ENCODE data around the gene ALPP. TPM values are rescaled to one million over a fixed set of nuclear protein-coding genes. Genes with fewer than 3 reads are reported as not detected.
"Not testable (repeated sequence)": the region's sequence is repeated elsewhere in the genome, so short reads cannot be mapped to it uniquely, and the experiment has no call there.

ALPP gene
- total and polyA plus RNA-seq, 2 donors (not counting 1 experiment from before 2014, with no cell fraction given), result not detected

DNA sequence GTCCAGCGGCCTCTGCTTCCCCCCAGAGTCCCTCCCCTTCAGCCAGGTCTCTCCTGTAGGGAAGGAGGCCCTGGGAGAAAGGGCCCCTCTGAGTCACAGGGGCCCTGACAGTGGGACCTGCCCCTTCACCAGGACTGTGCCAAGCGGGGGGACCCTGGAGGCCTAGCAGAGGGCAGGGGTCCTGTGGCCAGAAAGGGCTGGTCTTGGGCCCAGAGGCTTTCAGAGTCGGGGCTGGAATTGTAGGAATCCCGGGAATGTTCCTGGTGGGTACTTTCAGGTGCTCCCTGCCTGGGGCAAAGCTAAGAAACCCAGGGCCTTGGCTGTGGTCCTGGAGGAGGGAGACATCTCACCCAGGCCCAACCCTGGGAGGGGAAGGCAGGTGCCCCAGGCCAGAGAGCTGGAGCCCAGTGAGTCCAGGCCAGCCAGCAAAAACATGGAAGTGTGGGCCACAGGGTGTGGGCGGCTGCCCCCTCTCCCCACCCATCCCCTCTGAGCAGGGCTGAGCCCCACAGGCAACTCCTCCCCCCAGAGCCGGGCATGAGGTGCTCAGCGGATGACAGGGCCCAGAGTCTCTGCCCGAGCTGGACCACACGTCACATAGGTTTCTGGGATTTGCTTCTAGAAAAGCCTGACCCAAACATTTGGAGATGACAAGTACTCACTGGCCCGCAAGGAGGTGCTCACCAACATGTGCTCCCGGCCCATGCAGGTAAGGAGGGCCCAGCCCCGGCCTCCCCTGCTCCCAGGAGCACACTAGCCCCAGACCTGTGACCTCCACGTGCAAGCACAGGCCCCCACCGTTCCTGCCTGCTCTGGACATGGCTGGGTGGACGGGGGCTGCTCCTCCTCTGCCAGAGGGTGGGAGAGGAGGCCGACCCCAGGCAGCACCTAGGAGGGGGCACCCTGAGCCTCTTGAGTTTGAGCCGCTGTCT lies 48.2 kb upstream of the ALPP start:
- Histone ChIP-seq H3K9ac (ENCODE audit: low read length) (no peak overlapping the region), H3K9me3 (ENCODE audit: control extremely low read depth in 1 of 3, control insufficient read depth in 2 of 3, insufficient read depth in 1 of 3, low read length in 2 of 3) (no peaks in the 10 kb centered on the region), H3K27ac (ENCODE audit: low read length in 2 of 2) (no peak overlapping the region), H4K20me1 (ENCODE audit: control insufficient read depth, insufficient read depth, low read length, poor library complexity, severe bottlenecking) (peaks cover 21% of the 10 kb centered on the region), H3K4me1 (ENCODE audit: control insufficient read depth in 2 of 2, insufficient read depth in 2 of 2, low read length in 2 of 2) (no peaks in the 10 kb centered on the region), H3K36me3 (replicated peaks in 1 of 2; ENCODE audit: control extremely low read depth in 1 of 2, control insufficient read depth in 1 of 2, extremely low read depth in 1 of 2, insufficient read depth in 2 of 2, low read length in 1 of 2) (peaks cover 0 to 5% of the 10 kb centered on the region in 2 experiments), H2AFZ (ENCODE audit: insufficient read depth, low read depth, low read length, poor library complexity, severe bottlenecking) (no peak overlapping the region), H3K4me2 (replicated peaks; ENCODE audit: low read depth, low read length, poor library complexity, severe bottlenecking) (no peak overlapping the region), H3K4me3 (ENCODE audit: control extremely low read depth in 1 of 5, extremely low read depth in 1 of 5, insufficient read depth in 1 of 5, low read depth in 2 of 5, low read length in 4 of 5) (no peak overlapping the region), H3K27me3 (replicated peaks in 1 of 4; ENCODE audit: control extremely low read depth in 1 of 4, control insufficient read depth in 3 of 4, insufficient read depth in 4 of 4, low read length in 3 of 4) (no peaks in the 10 kb centered on the region), H3K79me2 (ENCODE audit: control insufficient read depth, insufficient read depth, low read length) (peaks cover 4% of the 10 kb centered on the region)
- TF ChIP-seq CTCF (IDR thresholded peaks at IDR 0.05) (no peak), EZH2 (IDR thresholded peaks at IDR 0.05; ENCODE audit: borderline replicate concordance, insufficient read depth, low read depth, low read length, poor library complexity, severe bottlenecking) (no peak)
- WGBS (ENCODE audit: insufficient coverage), result 97% methylated on average over 11 of the region's 17 CpGs
- no peak for DNase-seq
- ATAC-seq (ENCODE audit: low read depth), result no peak
- CTCF ChIA-PET, result no interaction called here
- Mint-ChIP-seq H3K27ac (no peak overlapping the region), H3K4me3 (no peak overlapping the region), H3K9me3 (ENCODE audit: insufficient read depth) (no peaks in the 10 kb centered on the region), H3K27me3 (no peaks in the 10 kb centered on the region), H3K4me1 (peaks cover 5% of the 10 kb centered on the region)
- POLR2A ChIA-PET, result no interaction called here
- intact Hi-C loops (cut with micrococcal nuclease), result no loop called here

- peaks cover 14% of the 10 kb centered on the region for H4K20me1 ChIP-seq (ENCODE audit: control insufficient read depth, insufficient read depth, low read length, poor library complexity, severe bottlenecking)
- H3K27me3 ChIP-seq (replicated peaks in 1 of 4; ENCODE audit: control extremely low read depth in 1 of 4, control insufficient read depth in 3 of 4, insufficient read depth in 4 of 4, low read length in 3 of 4); H2AFZ ChIP-seq (ENCODE audit: insufficient read depth, low read depth, low read length, poor library complexity, severe bottlenecking); H3K9ac ChIP-seq (ENCODE audit: low read length); H3K4me1 ChIP-seq (ENCODE audit: control insufficient read depth in 2 of 2, insufficient read depth in 2 of 2, low read length in 2 of 2); H3K27ac ChIP-seq (ENCODE audit: low read length in 2 of 2); H3K4me3 Mint-ChIP-seq; intact Hi-C loops (cut with micrococcal nuclease); H3K36me3 ChIP-seq (replicated peaks in 1 of 2; ENCODE audit: control extremely low read depth in 1 of 2, control insufficient read depth in 1 of 2, extremely low read depth in 1 of 2, insufficient read depth in 2 of 2, low read length in 1 of 2); H3K4me3 ChIP-seq (ENCODE audit: control extremely low read depth in 1 of 5, extremely low read depth in 1 of 5, insufficient read depth in 1 of 5, low read depth in 2 of 5, low read length in 4 of 5); H3K79me2 ChIP-seq (ENCODE audit: control insufficient read depth, insufficient read depth, low read length); POLR2A ChIA-PET; ATAC-seq (ENCODE audit: low read depth); DNase-seq; H3K4me1 Mint-ChIP-seq; H3K4me2 ChIP-seq (replicated peaks; ENCODE audit: low read depth, low read length, poor library complexity, severe bottlenecking); H3K9me3 Mint-ChIP-seq (ENCODE audit: insufficient read depth); H3K27me3 Mint-ChIP-seq; H3K9me3 ChIP-seq (ENCODE audit: control extremely low read depth in 1 of 3, control insufficient read depth in 2 of 3, insufficient read depth in 1 of 3, low read length in 2 of 3); H3K27ac Mint-ChIP-seq: not testable (repeated sequence)
- 94% methylated on average over 8 of the region's 11 CpGs for WGBS (ENCODE audit: insufficient coverage)
- CTCF ChIA-PET, result interaction anchor here (0.6 kb wide), 1 partner anchor 627 kb away, joined by 3 read pairs; no protein-coding TSS in a partner anchor
Observed at GRCh38 chr2:232331061-232331460, 47.5 kb upstream of the ALPP start.

- H3K36me3 ChIP-seq (replicated peaks in 1 of 2; ENCODE audit: control extremely low read depth in 1 of 2, control insufficient read depth in 1 of 2, extremely low read depth in 1 of 2, insufficient read depth in 2 of 2, low read length in 1 of 2); H3K9ac ChIP-seq (ENCODE audit: low read length); ATAC-seq (ENCODE audit: low read depth); intact Hi-C loops (cut with micrococcal nuclease); H3K27me3 Mint-ChIP-seq; H3K4me1 ChIP-seq (ENCODE audit: control insufficient read depth in 2 of 2, insufficient read depth in 2 of 2, low read length in 2 of 2); H2AFZ ChIP-seq (ENCODE audit: insufficient read depth, low read depth, low read length, poor library complexity, severe bottlenecking); H3K27ac ChIP-seq (ENCODE audit: low read length in 2 of 2); H3K9me3 Mint-ChIP-seq (ENCODE audit: insufficient read depth); POLR2A ChIA-PET; H3K9me3 ChIP-seq (ENCODE audit: control extremely low read depth in 1 of 3, control insufficient read depth in 2 of 3, insufficient read depth in 1 of 3, low read length in 2 of 3); H3K4me3 ChIP-seq (ENCODE audit: control extremely low read depth in 1 of 5, extremely low read depth in 1 of 5, insufficient read depth in 1 of 5, low read depth in 2 of 5, low read length in 4 of 5); H3K4me1 Mint-ChIP-seq; H3K27ac Mint-ChIP-seq; H3K27me3 ChIP-seq (replicated peaks in 1 of 4; ENCODE audit: control extremely low read depth in 1 of 4, control insufficient read depth in 3 of 4, insufficient read depth in 4 of 4, low read length in 3 of 4); H3K79me2 ChIP-seq (ENCODE audit: control insufficient read depth, insufficient read depth, low read length); H4K20me1 ChIP-seq (ENCODE audit: control insufficient read depth, insufficient read depth, low read length, poor library complexity, severe bottlenecking); H3K4me2 ChIP-seq (replicated peaks; ENCODE audit: low read depth, low read length, poor library complexity, severe bottlenecking); DNase-seq; H3K4me3 Mint-ChIP-seq: not testable (repeated sequence)
- CTCF ChIA-PET, result interaction anchor here (0.6 kb wide), 1 partner anchor 627 kb away, joined by 3 read pairs; no protein-coding TSS in a partner anchor
- 76% methylated on average over 8 of the region's 11 CpGs for WGBS (ENCODE audit: insufficient coverage)
Observed at GRCh38 chr2:232331641-232332040, 46.9 kb upstream of the ALPP start.
